ENCODE results near the gene TCAIM. TPM values are rescaled to one million over a fixed set of nuclear protein-coding genes. Genes with fewer than 3 reads are reported as not detected.

The TCAIM gene
- total and polyA plus RNA-seq, 9 of the 15 experiments (the other 6 are each of a cell fraction or from before 2014, with no cell fraction given) = 19.7 to 53.3 (median 36.9) TPM

DNA sequence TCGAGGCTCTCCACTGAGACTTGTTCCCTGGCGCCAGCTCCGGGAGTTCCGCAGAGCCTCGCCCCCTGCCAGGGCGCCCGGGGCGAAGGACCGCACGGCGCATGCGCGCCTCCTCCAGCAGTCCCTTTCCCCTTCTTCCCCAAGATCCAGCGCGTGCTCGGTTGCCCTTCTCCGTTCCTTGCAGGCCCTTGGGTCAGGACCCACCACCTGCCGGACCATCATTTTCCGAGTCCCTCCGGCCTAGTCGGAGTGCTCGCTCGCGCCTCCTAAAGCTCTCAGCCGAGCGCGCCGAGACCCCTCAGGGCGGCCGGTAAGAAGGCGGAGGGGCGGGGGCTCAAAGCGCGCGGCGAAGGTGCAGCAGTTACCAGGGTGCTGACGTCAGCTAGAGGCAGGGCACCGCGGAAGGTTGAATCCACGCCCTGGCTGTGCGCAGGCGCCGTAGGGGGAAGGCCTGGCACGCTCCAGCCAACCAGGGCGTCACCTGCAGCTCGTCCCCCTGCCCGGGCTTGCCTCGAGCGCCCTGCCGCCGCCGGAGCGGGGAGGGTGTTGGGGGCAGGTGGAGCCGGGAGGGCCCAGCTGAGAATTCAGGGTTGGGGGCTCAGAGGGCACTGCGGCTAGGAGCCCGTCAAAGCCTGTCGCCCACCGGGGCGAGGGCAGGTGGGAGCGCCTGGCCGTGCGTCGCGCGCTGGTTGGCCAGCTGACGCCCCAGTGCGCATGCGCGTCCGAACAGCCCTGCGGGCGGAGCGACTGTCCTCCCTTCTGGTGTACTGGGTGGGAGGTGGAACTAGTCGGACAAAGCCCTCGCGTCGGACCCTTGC lies at the start of gene TCAIM (continued):
- peak; percentile 85 for TF ChIP-seq ZBTB9 (CRISPR knock-in tag; IDR thresholded peaks at IDR 0.05)
- no peak for TF ChIP-seq ZKSCAN3 (CRISPR knock-in tag; IDR thresholded peaks at IDR 0.05)
- TF ChIP-seq ZNF584 (CRISPR knock-in tag; IDR thresholded peaks at IDR 0.05; ENCODE audit: low read depth) = no peak
- TF ChIP-seq ZNF3 (CRISPR knock-in tag; IDR thresholded peaks at IDR 0.05) = no peak
- TF ChIP-seq NFE2 (IDR thresholded peaks at IDR 0.05; ENCODE audit: low read depth) = peak; percentile 22; the same call in 1 of the 2 replicates
- no peak for TF ChIP-seq NCOA4 (IDR thresholded peaks at IDR 0.05; ENCODE audit: partially characterized antibody)
- TF ChIP-seq TRIM24 (IDR thresholded peaks at IDR 0.05) = 0 out of 4 replicates have a peak, but pooled peaks of 1 of the 2 experiments have one; percentile 36
- TF ChIP-seq POU5F1 (IDR thresholded peaks at IDR 0.05; ENCODE audit: borderline replicate concordance, low read depth, low read length, partially characterized antibody) = no peak
- peak; percentile 42; the same call in 1 of the 2 replicates for TF ChIP-seq CBX5 (IDR thresholded peaks at IDR 0.05; ENCODE audit: borderline replicate concordance, low read depth)
- TF ChIP-seq ZNF830 (CRISPR knock-in tag; IDR thresholded peaks at IDR 0.05) = no peak
- TF ChIP-seq ZBTB26 (CRISPR knock-in tag; IDR thresholded peaks at IDR 0.05) = peak; percentile 9; the same call in 1 of the 2 replicates
- peak; percentile 73 for TF ChIP-seq KLF1 (tag; IDR thresholded peaks at IDR 0.05)
- peak; percentile 98 for TF ChIP-seq RBFOX2 (IDR thresholded peaks at IDR 0.05; ENCODE audit: low read depth, low read length)
- TF ChIP-seq ZNF766 (CRISPR knock-in tag; conservative IDR thresholded peaks at IDR 0.05) = peak; percentile 83
- TF ChIP-seq GTF2E2 (tag; IDR thresholded peaks at IDR 0.05) = peak; percentile 94
- TF ChIP-seq KHSRP (IDR thresholded peaks at IDR 0.05) = no peak
- TF ChIP-seq ZNF197 (CRISPR knock-in tag; IDR thresholded peaks at IDR 0.05; ENCODE audit: low read depth) = peak; percentile 82
- no peak for TF ChIP-seq TAL1 (IDR thresholded peaks at IDR 0.05)
- TF ChIP-seq PCBP1 (IDR thresholded peaks at IDR 0.05; ENCODE audit: low read depth, low read length, poor library complexity, severe bottlenecking) = peak; percentile 93
- no peak for TF ChIP-seq FOXM1 (IDR thresholded peaks at IDR 0.05; ENCODE audit: low read depth)
- TF ChIP-seq FOXM1 (CRISPR knock-in tag; IDR thresholded peaks at IDR 0.05; ENCODE audit: low read depth) = peak; percentile 80; the same call in 1 of the 2 replicates
- TF ChIP-seq DIDO1 (tag; IDR thresholded peaks at IDR 0.05; ENCODE audit: low read depth) = no peak
- TF ChIP-seq ZNF398 (CRISPR knock-in tag; IDR thresholded peaks at IDR 0.05) = no peak
- TF ChIP-seq SPI1 (IDR thresholded peaks at IDR 0.05; ENCODE audit: borderline replicate concordance, low read depth, low read length) = 0 out of 2 replicates have a peak, but pooled peaks have one; percentile 37
- TF ChIP-seq CREM (IDR thresholded peaks at IDR 0.05; ENCODE audit: low read depth) = peak; percentile 94
- TF ChIP-seq RCOR1 (IDR thresholded peaks at IDR 0.05; ENCODE audit: borderline replicate concordance in 1 of 2, low read depth in 2 of 2, low read length in 2 of 2) = peak; percentile 17 to 56; a peak in 1 of 4 replicates
- TF ChIP-seq POLR2A (conservative IDR thresholded peaks at IDR 0.05) = peak; percentile 97

All from K562 (cell line).